Ovary (tissue), 9 donors: ENCODE results near the gene CNGA3. TPM values are rescaled to one million over a fixed set of nuclear protein-coding genes. Genes with fewer than 3 reads are reported as not detected.

ENCODE experiments used
- DNase-seq, 5 donors: peaks; one replicate each; pipeline ENCODE4 v3.0.0-alpha.2; 2019 to 2020
- H3K27ac ChIP-seq, 2 donors: fragments of 200-600 bp; one replicate each; pipeline versions ENCODE4 v1.5.1 to v1.8.0; 2019 to 2022
- H3K27me3 ChIP-seq: fragments of 200-600 bp; one replicate; pipeline ENCODE4 v1.8.0; 2022
- H3K36me3 ChIP-seq: fragments of 200-600 bp; sonication (generic); one replicate; pipeline ENCODE4 v1.5.1; 2019
- H3K4me1 ChIP-seq: one replicate; pipeline ENCODE4 v1.8.1; 2013; ENCODE audit warnings: mild to moderate bottlenecking, moderate library complexity; ENCODE audit not compliant: insufficient read depth
- H3K4me3 ChIP-seq: fragments of 200-600 bp; sonication (generic); one replicate; pipeline ENCODE4 v1.5.1; 2017
- H3K9me3 ChIP-seq, 2 donors: fragments of 200-600 bp in 1 of 2; sonication (generic) in 1 of 2; one replicate each; pipeline versions ENCODE4 v1.5.1 to v1.8.1; 2013 to 2019; ENCODE audit warnings: mild to moderate bottlenecking in 1 of 2, moderate library complexity in 1 of 2
- EP300 ChIP-seq: sonication (generic); formaldehyde crosslinking; IDR thresholded peaks from one replicate; pipeline ENCODE4 v1.6.1; 2017; ENCODE audit warnings: antibody characterized with exemption
- POLR2A ChIP-seq: fragments of 450-650 bp; IDR thresholded peaks from one replicate; pipeline ENCODE4 v1.6.1; 2017; ENCODE audit warnings: antibody characterized with exemption, mild to moderate bottlenecking, moderate library complexity
- WGBS, 3 donors: extraction: QIAGEN DNeasy Blood & Tissue Kit in 1 of 3; methylation state at CpG; one replicate each; pipeline versions ENCODE4 v1.1.5 to v1.1.7; 2013 to 2017; 5-methylcytosine and 5-hydroxymethylcytosine counted together
- intact Hi-C, 4 donors: fragments of 100-400 bp; cut with DNase I; formaldehyde crosslinking; loops; one replicate each; pipeline versions ENCODE4 v1.11.0 to v1.15.1; 2022 to 2023
- polyA plus RNA-seq, 2 donors: library from polyadenylated mRNA; stranded (reverse); fragments of 200-250 nt in 1 of 2; fragments of 350-450 nt in 1 of 2; fragmentation: Illumina TruSeq in 1 of 2; extraction: RNeasy Lipid Tissue Mini Kit (QIAGEN cat#74804) in 1 of 2; gene quantifications; one replicate each; pipeline ENCODE4 v1.2.3, GENCODE V29; 2013 to 2014
- total RNA-seq, 7 donors: library from RNA; depleted of rRNA in 2 of 7; stranded (reverse); fragments of >200 nt in 2 of 7; fragmentation: NEBNext Ultra II Directional in 3 of 7; extraction: Animal tissue kit (Norgen Biotek cat#: 25700) in 3 of 7; gene quantifications; one replicate each; pipeline versions ENCODE4 v1.1.0 to v1.2.4, GENCODE V29; 2016 to 2023
- TF ChIP-seq, protein P1 (sequence below), 3 donors: fragments of 450-650 bp in 2 of 3; fragments of 200-600 bp in 1 of 3; IDR thresholded peaks; one replicate each; pipeline versions ENCODE4 v1.5.1 to v1.8.0; 2016 to 2022; ENCODE audit warnings: antibody characterized with exemption in 3 of 3, mild to moderate bottlenecking in 1 of 3
- donor health status: DM: no; HTN: no; CAD: no; lungs with moderate emphysema.
- donor health status: DM: no; HTN: no; CAD: no.
- donor health status: Bipolar disorder and iron deficiency.
- donor health status: DM: yes; HTN: yes; CAD: no.
- donor health status: DM: no; HTN: no; CAD: no.
- donor health status: DM: yes; HTN: yes; CAD: no.

Gene CNGA3
- total and polyA plus RNA-seq, 9 donors, result 0.05 to 0.34 (median 0.10) TPM; not detected in 6

DNA sequence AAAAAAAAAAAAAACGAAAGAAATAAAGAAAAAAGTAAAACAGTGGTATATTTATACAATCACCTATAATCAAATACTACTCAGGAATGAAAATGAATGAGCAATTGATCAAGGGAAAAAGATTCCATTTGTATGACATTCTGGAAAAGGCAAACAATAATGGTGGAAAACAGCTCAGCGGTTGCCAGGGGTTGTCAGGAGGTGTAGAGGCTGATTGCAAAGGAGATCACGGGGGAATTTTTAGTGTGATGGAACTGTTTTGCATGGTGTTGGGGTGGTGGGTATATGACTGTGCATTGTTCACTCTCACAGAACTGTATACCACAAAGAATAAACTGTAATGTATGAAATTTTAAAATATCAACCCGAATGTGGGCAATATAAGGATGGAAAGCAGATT lies 52.9 kb downstream of the CNGA3 start:
- H3K36me3 ChIP-seq, result no peaks in the 10 kb centered on the region
- TF ChIP-seq POLR2A, result no peak
- TF ChIP-seq, protein P1, sequence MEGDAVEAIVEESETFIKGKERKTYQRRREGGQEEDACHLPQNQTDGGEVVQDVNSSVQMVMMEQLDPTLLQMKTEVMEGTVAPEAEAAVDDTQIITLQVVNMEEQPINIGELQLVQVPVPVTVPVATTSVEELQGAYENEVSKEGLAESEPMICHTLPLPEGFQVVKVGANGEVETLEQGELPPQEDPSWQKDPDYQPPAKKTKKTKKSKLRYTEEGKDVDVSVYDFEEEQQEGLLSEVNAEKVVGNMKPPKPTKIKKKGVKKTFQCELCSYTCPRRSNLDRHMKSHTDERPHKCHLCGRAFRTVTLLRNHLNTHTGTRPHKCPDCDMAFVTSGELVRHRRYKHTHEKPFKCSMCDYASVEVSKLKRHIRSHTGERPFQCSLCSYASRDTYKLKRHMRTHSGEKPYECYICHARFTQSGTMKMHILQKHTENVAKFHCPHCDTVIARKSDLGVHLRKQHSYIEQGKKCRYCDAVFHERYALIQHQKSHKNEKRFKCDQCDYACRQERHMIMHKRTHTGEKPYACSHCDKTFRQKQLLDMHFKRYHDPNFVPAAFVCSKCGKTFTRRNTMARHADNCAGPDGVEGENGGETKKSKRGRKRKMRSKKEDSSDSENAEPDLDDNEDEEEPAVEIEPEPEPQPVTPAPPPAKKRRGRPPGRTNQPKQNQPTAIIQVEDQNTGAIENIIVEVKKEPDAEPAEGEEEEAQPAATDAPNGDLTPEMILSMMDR (IDR thresholded peaks at IDR 0.05), result no peak
- TF ChIP-seq EP300, result no peak
- no peaks in the 10 kb centered on the region for H3K4me1 ChIP-seq
- H3K9me3 ChIP-seq, result no peaks in the 10 kb centered on the region
- no peaks in the 10 kb centered on the region for H3K27me3 ChIP-seq
- no peak overlapping the region for H3K27ac ChIP-seq
- 74 to 81% (median 80%) methylated on average over 4 of the region's 4 CpGs for WGBS, 3 donors
- intact Hi-C loops, result no loop called here
- H3K4me3 ChIP-seq, result no peak overlapping the region
- no peak for DNase-seq

DNA sequence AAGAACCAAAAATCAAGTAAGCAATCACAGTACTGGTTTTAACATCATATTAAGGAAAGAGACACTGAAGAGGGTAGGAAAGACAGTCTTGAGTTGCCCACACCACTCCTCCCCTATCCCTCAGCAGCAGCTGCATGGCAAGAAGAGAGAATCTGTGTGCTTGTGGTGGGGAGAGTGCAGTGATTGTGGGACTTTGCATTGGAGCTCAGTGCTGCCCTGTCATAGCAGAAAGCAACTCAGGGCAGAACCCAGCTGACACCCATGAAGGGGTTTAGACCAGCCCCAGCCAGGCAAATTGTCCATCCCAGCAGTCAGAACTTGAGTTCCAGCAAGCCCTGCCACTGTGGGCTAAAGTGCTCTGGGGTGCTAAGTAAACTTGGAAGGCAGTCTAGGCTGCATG lies 57.6 kb downstream of the CNGA3 start:
- no peak for DNase-seq
- Histone ChIP-seq H3K9me3 (no peaks in the 10 kb centered on the region), H3K27ac (no peak overlapping the region), H3K36me3 (no peaks in the 10 kb centered on the region), H3K4me3 (no peak overlapping the region), H3K4me1 (no peaks in the 10 kb centered on the region), H3K27me3 (no peaks in the 10 kb centered on the region)
- intact Hi-C loops, result no loop called here
- TF ChIP-seq POLR2A (no peak), EP300 (no peak)
- TF ChIP-seq, protein P1 (IDR thresholded peaks at IDR 0.05), result no peak

DNA sequence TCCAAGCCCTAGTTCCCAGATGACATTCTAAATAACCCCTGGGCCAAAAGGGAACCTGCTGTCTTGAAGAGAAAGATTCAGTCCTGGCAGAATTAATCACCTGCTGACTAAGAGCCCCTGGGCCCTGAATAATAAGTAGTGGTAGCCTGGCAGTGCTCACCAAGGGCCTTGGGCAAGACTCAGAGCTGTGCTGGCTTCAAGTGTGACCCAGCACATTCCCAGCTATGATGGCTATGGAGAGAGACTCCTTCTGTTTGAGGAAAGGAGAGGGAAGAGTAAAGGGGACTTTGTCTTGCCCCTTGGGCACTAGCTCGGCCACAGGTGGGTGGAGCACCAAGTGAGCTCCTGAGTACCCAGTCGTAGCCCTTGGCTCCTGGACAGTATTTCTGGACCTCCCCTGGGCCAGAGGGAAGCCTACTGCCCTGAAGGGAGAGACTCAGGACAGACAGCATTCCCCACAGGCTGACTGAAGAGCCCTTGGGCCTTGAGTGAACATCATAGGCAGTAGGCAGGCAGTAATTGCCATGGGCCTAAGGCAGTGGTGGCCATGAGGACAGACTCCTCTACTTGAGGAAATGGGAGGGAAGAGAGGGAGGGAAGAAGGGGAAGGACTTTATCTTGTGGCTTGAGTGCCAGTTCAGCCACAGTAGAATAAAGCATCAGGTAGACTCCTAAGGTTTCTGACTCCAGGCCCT lies 58.4 kb downstream of the CNGA3 start:
- intact Hi-C loops, result no loop called here
- WGBS, 3 donors, result 77 to 93% (median 83%) methylated on average over 2 of the region's 2 CpGs
- DNase-seq, result no peak
- no peak overlapping the region for H3K4me3 ChIP-seq
- TF ChIP-seq EP300 (no peak), POLR2A (no peak)
- TF ChIP-seq, protein P1 (IDR thresholded peaks at IDR 0.05), result no peak
- no peaks in the 10 kb centered on the region for H3K27me3 ChIP-seq
- H3K36me3 ChIP-seq, result no peaks in the 10 kb centered on the region
- H3K27ac ChIP-seq, result no peak overlapping the region
- no peaks in the 10 kb centered on the region for H3K9me3 ChIP-seq
- no peaks in the 10 kb centered on the region for H3K4me1 ChIP-seq

DNA sequence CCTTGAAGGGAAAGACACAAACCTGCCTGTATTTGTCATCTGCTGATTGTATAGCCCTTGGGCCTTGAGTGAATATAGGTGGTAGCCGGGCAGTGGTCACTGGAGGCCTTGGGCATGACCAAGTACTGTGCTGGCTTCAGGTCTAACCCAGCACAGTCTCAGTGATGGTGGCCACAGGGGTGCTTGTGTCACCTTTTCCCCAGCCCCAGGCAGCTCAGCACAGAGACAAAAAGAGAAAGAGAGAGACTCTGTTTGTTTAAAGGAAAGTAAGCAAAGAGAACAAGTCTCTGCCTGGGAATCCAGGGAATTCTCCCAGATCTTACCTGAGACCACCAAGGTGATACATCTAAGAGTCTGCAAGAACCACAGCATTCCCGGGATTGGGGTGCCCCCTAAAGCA lies 59.0 kb downstream of the CNGA3 start:
- no peak overlapping the region for H3K4me3 ChIP-seq
- TF ChIP-seq, protein P1 (IDR thresholded peaks at IDR 0.05), result no peak
- no peak for TF ChIP-seq EP300
- no peak for TF ChIP-seq POLR2A
- DNase-seq, result no peak
- H3K4me1 ChIP-seq, result no peaks in the 10 kb centered on the region
- no peak overlapping the region for H3K27ac ChIP-seq
- no peaks in the 10 kb centered on the region for H3K9me3 ChIP-seq
- no peaks in the 10 kb centered on the region for H3K27me3 ChIP-seq
- no peaks in the 10 kb centered on the region for H3K36me3 ChIP-seq
- intact Hi-C loops, result no loop called here
- WGBS, 3 donors, result 78 to 84% (median 82%) methylated on average over 2 of the region's 2 CpGs
